H7 (cell line): ENCODE measurements around the gene RNF227. TPM values are rescaled to one million over a fixed set of nuclear protein-coding genes. Genes with fewer than 3 reads are reported as not detected.

Experiments used
- DNase-seq: peaks from one replicate; pipeline ENCODE4 v3.0.0; 2012
- H3K27me3 ChIP-seq: 2 replicates; pipeline ENCODE4 v1.6.0; 2011; ENCODE audit warnings: mild to moderate bottlenecking, low read length; ENCODE audit not compliant: control insufficient read depth, insufficient read depth
- H3K36me3 ChIP-seq: replicated peaks from 2 replicates; pipeline ENCODE4 v1.5.1; 2011; ENCODE audit warnings: low read length; ENCODE audit not compliant: control insufficient read depth, insufficient read depth
- H3K4me3 ChIP-seq: 2 replicates; pipeline ENCODE4 v1.5.1; 2011; ENCODE audit warnings: low read depth, mild to moderate bottlenecking, control low read depth, low read length, moderate library complexity; ENCODE audit not compliant: insufficient read depth
- total RNA-seq: library from RNA; depleted of rRNA; stranded (reverse); fragments of >200 nt; shearing (Covaris generic); gene quantifications from 2 replicates; pipeline ENCODE4 v1.2.3, GENCODE V29; 2014

The RNF227 gene
- total RNA-seq, 1 experiment from 2014 or later = 0.17 TPM

DNA sequence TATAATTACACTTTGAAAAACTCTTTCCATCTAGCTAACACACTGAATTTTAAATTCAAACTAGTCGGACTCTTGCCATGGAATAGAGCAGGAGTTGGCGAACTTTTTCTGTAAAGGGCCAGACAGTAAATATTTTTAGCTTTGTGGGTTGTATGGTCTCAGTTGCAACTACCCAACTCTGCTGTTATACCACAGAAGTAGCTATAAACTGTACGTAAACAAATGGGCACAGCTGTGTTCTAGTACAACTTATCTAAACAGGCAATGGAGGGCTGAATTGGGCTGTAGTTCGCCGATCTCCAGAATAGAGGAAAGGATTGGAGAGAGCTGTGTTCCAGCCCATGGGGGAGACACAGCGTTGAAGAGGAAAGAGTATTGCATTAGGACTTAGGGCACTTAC is 24.7 kb upstream of the RNF227 start:
- Histone ChIP-seq H3K4me3 (no peak overlapping the region), H3K27me3 (no peaks in the 10 kb centered on the region), H3K36me3 (peaks cover 19% of the 10 kb centered on the region)
- no peak for DNase-seq

DNA sequence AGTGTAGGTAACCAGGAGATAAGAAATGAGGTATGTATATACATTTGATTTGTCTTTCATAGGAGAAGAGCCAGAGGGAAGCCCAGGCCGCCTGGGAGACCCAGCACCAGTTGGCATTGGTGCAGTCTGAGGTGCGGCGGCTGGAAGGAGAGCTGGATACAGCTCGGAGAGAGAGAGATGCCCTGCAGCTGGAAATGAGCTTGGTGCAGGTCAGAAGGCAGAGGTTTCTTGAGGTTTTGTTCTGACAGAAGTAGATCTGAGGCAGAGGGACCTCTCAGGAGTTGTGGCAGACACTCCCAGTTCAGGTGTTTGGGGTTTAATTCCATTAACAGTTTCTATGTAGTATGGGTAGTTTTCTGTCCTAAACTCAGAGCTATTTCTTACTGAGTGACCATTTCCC is 23.9 kb upstream of the RNF227 start:
- DNase-seq = no peak
- Histone ChIP-seq H3K4me3 (no peak overlapping the region), H3K36me3 (peaks cover 18% of the 10 kb centered on the region), H3K27me3 (no peaks in the 10 kb centered on the region)

DNA sequence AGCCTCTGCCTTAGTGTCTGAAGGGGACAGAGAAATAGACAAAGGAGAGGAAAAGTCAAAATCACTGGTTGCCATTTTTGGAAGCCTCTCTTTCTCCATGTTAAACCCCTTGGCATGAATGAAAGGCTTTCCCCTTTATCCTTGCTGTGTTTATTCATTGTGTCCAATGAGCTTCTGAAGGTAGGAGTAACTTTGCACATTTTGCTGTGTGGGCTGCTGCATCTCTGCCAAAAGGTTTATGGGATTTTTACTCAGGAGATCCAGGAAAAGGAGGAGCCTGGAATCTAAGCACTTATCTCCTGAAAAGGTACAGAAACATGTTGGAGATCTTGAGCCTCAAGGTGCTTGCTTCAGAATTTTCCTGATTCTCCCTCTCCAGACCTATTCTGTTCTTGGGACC is 19.8 kb upstream of the RNF227 start:
- no peak for DNase-seq
- no peak overlapping the region for H3K4me3 ChIP-seq
- peaks cover 26% of the 10 kb centered on the region for H3K27me3 ChIP-seq
- H3K36me3 ChIP-seq = peaks cover 10% of the 10 kb centered on the region

DNA sequence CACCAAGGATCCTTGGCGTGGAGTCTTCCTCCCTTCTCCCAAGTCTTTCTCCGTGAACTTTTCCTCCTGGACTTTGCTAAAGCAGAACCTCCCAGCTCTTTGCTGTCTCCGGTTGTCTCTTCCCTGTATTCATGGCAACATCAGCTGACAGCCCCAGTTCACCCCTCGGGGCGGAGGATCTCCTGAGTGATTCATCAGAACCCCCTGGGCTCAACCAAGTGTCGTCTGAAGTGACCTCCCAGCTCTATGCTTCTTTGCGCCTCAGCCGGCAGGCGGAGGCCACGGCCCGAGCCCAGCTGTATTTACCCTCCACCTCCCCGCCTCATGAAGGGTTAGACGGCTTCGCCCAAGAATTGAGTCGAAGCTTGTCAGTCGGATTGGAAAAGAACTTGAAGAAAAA is 16.9 kb upstream of the RNF227 start:
- H3K4me3 ChIP-seq = peak overlapping the region; percentile 77
- peaks cover 3% of the 10 kb centered on the region for H3K36me3 ChIP-seq
- peak; percentile 67 for DNase-seq
- H3K27me3 ChIP-seq = peaks cover 52% of the 10 kb centered on the region

DNA sequence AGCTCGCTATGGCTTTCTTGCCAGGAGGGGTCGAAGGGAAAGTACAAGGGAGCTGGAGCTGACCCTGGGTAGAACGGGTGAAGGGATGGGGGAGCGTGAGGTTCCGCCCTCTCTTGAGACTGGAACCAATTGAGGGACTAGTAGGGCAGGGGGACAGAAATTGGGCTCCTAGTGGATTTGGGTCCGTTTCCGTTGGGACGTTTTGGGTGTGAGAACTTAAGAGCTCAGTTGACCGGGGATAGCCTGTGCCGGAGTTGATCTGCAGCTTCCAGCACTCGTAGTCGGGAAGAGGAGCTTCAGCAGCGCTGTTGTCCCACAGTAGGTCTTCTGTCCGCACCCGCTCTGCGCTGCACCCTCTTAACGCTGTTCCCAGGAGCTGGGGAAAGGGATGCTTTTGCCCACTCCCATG is 16.4 kb upstream of the RNF227 start:
- H3K27me3 ChIP-seq = peaks cover 57% of the 10 kb centered on the region
- DNase-seq = peak; percentile 78
- peak overlapping the region; percentile 77 for H3K4me3 ChIP-seq
- peaks cover 3% of the 10 kb centered on the region for H3K36me3 ChIP-seq

DNA sequence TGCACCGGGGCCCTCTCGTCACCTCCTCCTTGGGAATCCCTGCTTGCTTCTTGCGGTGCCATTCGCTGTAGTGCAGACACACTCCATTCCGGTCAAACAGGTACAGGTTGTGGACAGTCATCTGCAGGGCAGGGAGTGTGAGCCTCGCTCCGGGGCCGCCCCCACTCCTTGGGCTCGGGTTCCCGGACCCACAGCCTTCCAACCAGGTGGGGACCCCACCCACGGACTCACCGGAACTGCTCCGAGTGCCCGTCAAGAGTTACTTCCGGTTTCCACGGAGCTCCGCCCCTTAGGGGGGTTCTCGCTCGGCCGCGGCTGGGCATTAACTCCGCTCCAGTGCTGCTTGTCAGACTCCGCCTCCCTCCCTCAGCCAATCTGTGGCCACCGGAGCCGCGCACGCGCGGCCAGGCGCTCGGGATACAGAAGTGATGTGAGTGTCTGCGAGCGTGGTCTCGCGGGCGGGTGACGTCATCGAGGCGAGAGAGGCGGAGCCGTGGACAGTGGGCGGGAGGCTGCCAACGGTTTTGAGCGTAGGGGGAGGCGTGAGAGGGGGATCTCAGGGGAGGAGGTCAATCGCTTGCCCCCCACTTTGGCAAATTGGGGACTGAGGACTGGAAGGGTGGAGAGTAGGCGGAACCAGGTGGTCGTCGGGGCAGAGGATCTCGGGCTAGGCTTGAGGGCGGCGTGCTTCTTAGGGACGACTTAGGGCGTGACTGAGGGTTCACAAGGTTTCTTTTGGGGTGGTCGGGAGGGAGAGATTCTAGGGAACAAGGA is 15.8 kb upstream of the RNF227 start, which contains the start of the genes CNTROB and TRAPPC1:
TSS of gene CNTROB (plus strand) at position 498 of the 774 bp plus-strand sequence. CDS start 874 bp downstream, outside the sequence.
TSS of gene TRAPPC1 (minus strand) at position 238 of the 774 bp plus-strand sequence. CDS start at position 121, 117 bp downstream.
- H3K27me3 ChIP-seq = peaks cover 63% of the 10 kb centered on the region
- DNase-seq = peak; percentile 98
- H3K36me3 ChIP-seq = peaks cover 1% of the 10 kb centered on the region
- peak within 1 kb of the TSS; percentile 77 for H3K4me3 ChIP-seq

DNA sequence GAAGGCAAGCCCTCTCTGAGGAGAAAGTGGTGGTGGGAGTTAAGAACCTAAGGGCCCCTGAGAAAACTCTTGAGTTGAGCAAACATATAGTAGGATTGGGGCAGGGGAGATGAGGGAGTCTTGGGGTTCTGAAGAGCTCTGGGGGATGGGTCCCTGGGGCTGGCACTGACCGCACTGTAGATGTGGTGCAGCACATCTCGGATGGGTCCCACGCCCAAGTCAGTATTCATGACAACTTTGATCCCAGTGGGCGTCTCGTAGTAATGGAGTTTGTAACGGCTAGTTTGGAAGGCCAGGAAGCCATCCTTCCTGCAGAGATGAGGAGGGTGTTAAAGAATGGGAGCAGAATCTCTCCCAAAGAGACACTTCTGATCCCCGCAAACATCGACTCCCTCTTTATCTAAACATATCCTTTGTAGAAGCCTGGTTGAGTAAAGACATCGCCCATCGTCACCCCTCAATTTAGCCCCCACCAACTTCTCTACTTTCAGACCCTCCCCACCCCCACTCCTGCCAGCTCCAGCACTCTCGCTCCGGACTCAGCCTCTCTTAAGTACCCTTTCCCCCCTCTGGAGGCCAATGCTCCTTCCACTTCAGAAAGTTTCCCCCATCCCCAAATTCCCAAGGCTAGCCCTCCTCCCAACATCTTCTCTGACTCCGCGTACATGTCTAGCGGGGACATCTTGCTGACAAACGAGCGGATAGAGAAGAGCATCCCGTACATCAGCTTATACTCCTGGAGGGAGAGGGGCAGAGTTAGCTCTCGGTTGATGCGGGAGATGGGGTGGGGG is 14.9 kb upstream of the RNF227 start:
- H3K4me3 ChIP-seq = peak overlapping the region; percentile 77
- H3K27me3 ChIP-seq = peaks cover 71% of the 10 kb centered on the region
- DNase-seq = no peak
- H3K36me3 ChIP-seq = no peaks in the 10 kb centered on the region; the same call in 1 of the 2 replicates

DNA sequence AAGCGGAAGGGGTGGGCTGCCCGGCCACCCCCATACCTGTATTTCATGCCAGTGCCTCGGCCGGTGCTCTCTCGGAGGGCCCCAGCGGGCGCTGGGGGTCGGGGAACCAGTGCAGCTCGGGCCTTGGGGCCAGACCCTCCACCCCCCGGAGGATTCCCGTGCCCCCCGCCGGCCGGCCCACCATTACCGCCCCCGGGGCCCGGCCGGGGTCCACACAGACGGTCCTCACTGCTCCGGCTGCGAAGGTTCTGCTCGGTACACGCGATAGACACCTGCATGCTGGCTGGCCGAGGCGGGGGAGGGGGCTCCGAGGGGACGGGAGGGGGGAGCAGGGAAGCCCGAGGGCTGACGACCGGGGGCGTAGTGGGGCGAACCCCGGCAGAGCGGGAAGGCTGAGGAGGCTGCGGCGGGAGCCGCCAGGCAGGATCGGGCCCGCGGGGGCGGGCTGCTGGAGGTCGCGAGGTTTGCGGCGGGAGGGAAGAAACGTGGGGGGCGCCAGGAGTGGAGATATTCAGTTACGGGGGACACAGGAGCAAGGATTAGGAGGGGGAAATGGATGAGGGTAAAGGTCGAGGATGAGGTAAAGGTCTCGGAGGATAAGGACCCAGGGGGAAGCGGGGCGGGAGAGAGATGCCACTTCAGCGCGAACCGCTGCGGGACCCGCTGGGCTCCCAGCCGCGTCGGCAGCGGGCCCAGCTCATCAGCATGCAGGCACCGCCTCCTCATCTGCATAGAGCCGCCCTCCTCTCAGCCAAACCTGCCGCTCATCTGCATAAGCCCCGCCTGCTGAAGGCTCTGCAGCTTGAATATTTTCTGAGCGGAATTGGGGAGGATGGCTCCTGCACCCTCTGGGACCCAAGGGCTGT is 13.3 kb upstream of the RNF227 start, which contains the start of gene KCNAB3:
TSS of gene KCNAB3 (minus strand) at position 699 of the 866 bp plus-strand sequence. CDS start at position 278, 421 bp downstream.
- Histone ChIP-seq H3K27me3 (peaks cover 85% of the 10 kb centered on the region), H3K4me3 (peak within 1 kb of the TSS; percentile 47)
- peak; percentile 96 for DNase-seq

DNA sequence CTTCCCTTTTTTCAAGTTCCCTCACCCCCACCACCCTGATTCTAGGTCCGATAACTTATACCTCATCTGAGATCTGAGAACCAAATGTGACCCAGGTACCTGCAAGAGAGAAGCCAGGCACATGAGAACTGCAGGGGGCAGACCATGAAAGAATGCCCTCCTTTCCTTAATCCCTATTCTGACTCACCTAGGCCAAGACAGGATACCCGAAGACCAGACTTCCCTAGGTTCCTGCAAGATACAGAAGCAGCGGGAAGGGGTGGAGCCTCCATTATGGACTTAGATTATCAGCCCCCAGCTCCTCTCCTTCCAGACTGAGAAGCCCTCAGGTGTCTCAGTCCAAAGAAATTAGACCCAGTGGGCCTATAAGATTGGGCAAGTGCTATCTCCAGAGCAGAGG is 11.5 kb upstream of the RNF227 start:
- peaks cover 92% of the 10 kb centered on the region for H3K27me3 ChIP-seq
- H3K36me3 ChIP-seq = no peaks in the 10 kb centered on the region
- no peak for DNase-seq
- no peak overlapping the region for H3K4me3 ChIP-seq

More for the DNA sequence above, 13.3 kb upstream of the RNF227 start, which contains the start of gene KCNAB3:
- no peaks in the 10 kb centered on the region; the same call in 1 of the 2 replicates for H3K36me3 ChIP-seq

DNA sequence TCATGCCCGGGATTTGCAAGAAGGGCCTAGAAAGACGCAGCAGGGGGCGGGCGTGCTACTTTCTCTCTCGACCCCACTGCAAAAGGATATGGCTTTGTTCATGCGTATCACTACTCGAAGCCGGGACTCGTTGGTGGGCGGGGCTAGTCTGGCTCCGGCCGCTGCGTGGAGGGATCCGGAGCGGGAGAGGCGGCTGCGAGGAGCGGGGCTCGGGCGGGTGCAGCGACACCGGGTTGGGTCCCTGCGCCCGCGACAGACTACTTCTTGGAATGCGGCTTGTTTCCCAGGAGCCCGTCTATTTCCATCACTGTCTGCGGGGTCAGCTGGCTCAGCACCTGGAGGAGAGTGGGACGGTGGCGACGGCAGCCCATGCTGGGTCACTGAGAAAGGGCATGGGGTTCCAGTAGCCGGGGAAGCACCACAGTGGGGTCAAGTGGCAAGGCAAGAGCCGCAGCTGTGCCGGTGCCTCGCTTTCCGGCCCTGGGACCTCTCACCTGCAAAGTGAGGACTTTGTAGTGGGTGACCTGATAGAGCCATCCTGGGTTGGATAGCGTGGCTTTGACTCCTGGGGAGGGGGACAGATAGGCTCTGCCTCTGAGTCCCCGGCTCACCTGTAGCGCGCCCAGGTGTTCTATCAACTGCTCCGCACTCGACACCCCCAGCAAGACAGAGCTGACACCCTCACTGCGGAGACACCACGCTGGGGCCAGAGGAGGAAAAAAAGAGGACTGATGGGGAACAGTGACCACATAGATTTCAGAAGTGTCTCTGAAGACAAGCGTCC is 6.9 kb upstream of the RNF227 start:
- Histone ChIP-seq H3K27me3 (peaks cover 80% of the 10 kb centered on the region), H3K36me3 (no peaks in the 10 kb centered on the region), H3K4me3 (peak overlapping the region; percentile 42)
- DNase-seq = peak; percentile 93

DNA sequence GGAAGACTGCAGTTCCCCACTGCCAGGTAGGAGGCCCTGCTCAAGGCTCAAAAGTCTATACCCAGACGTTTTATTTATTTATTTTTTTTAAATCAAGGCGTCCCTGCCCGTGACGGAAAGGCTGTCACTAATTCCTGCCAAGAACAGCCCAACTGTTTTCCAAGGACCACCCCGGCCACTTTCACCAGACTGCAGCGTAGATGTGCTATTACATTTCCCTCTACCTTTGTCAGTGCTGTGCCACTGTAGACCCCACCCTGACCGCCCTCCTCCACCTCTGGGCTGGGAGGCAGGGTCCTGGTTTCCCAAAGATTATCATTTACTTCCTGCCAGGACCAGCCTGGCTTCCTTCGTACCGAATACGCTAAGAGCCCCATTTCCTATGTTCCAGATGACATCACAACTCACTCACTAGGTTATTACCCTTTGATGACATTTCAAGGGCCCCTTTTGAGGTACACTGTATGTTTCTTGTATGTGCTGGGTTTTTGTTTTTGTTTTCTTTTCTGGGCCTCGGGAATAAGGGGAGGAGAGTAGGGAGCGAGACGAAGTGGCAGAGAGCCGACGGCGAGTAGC is 6.3 kb upstream of the RNF227 start:
- Histone ChIP-seq H3K4me3 (peak overlapping the region; percentile 42), H3K27me3 (peaks cover 77% of the 10 kb centered on the region), H3K36me3 (no peaks in the 10 kb centered on the region)
- no peak for DNase-seq

DNA sequence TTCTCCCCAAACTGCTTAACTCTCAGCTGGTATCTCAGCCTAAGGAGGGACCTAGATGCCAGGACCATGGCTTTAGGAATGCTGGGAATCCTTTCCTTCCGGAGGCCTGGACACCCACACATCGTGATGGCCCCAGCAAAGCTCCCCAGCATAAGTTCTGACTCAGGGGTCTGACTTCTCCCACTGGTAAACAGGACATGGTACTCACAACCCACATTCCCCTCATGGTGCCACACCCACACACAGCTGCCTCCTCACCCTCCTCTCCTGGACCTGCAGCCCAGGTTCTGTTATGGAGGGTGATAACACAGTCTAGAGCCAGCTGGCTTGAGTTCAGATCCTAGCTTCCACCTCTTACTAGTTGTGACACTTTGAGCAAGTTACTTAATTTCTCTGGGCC is 719 bp upstream of the RNF227 start:
- Histone ChIP-seq H3K27me3 (peaks cover 51% of the 10 kb centered on the region), H3K4me3 (no peak overlapping the region), H3K36me3 (no peaks in the 10 kb centered on the region)
- DNase-seq = no peak

DNA sequence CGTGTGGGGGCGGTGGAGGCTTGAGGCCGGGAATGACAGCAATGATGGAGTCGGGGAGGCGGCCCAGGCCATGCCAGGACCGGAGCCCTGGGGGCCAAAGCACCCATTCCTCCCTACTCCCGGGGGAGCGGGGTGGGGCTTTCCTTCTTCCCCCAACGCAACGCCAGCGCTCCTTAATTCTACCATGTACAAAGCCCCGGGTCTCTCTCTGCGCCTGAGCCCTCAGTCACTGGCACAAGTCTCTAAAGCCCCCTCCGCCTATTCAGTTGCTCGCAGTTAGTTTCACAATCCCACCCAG is 245 bp upstream of the RNF227 start:
- Histone ChIP-seq H3K4me3 (peak overlapping the region; percentile 58), H3K36me3 (no peaks in the 10 kb centered on the region), H3K27me3 (peaks cover 46% of the 10 kb centered on the region)
- no peak for DNase-seq
